ENCODE results near the gene SLC1A4. TPM values are rescaled to one million over a fixed set of nuclear protein-coding genes. Genes with fewer than 3 reads are reported as not detected.

Gene SLC1A4
- total and polyA plus RNA-seq, 10 of the 15 experiments (the other 5 are each of a cell fraction or from before 2014, with no cell fraction given), result 10.8 to 43.2 (median 27.7) TPM

- peak; percentile 18 for TF ChIP-seq ZNF687 (IDR thresholded peaks at IDR 0.05)
- TF ChIP-seq BCL3 (IDR thresholded peaks at IDR 0.05; ENCODE audit: borderline replicate concordance, insufficient read depth, low read depth, low read length, poor library complexity, severe bottlenecking), result no peak
- no peak for TF ChIP-seq SREBF2 (IDR thresholded peaks at IDR 0.05; ENCODE audit: low read length)
Observed at GRCh38 chr2:65055422-65056214, 66.4 kb downstream of the SLC1A4 start (continued).

Data from GM12878 (cell line).